Dendritic cell treated with granulocyte-macrophage colony-stimulating factor and Interleukin-4, amounts not matched to agents 40 ng/mL and 50 ng/mL, for 4 days (primary cell): ENCODE results near the gene PTCD1.

Experiments used
- H3K27ac Mint-ChIP-seq: one replicate; pipeline ENCODE4 v1.8.0; 2022; ENCODE audit warnings: mild to moderate bottlenecking, mixed read lengths
- H3K27me3 Mint-ChIP-seq: one replicate; pipeline ENCODE4 v1.8.0; 2022; ENCODE audit warnings: mild to moderate bottlenecking, mixed read lengths
- H3K36me3 Mint-ChIP-seq: one replicate; pipeline ENCODE4 v1.8.0; 2022; ENCODE audit warnings: low read depth, mixed read lengths
- H3K4me1 Mint-ChIP-seq: one replicate; pipeline ENCODE4 v1.8.0; 2022; ENCODE audit warnings: low read depth, mixed read lengths
- H3K4me3 Mint-ChIP-seq: one replicate; pipeline ENCODE4 v1.8.0; 2022; ENCODE audit warnings: mild to moderate bottlenecking, moderate library complexity, mixed read lengths
- H3K9me3 Mint-ChIP-seq: one replicate; pipeline ENCODE4 v1.8.0; 2022; ENCODE audit warnings: mixed read lengths
- intact Hi-C: fragments of 100-400 bp; cut with micrococcal nuclease; formaldehyde crosslinking; loops from one replicate; pipeline ENCODE4 v1.15.0; 2022

PTCD1 gene, protein sequence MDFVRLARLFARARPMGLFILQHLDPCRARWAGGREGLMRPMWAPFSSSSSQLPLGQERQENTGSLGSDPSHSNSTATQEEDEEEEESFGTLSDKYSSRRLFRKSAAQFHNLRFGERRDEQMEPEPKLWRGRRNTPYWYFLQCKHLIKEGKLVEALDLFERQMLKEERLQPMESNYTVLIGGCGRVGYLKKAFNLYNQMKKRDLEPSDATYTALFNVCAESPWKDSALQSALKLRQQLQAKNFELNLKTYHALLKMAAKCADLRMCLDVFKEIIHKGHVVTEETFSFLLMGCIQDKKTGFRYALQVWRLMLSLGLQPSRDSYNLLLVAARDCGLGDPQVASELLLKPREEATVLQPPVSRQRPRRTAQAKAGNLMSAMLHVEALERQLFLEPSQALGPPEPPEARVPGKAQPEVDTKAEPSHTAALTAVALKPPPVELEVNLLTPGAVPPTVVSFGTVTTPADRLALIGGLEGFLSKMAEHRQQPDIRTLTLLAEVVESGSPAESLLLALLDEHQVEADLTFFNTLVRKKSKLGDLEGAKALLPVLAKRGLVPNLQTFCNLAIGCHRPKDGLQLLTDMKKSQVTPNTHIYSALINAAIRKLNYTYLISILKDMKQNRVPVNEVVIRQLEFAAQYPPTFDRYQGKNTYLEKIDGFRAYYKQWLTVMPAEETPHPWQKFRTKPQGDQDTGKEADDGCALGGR

DNA sequence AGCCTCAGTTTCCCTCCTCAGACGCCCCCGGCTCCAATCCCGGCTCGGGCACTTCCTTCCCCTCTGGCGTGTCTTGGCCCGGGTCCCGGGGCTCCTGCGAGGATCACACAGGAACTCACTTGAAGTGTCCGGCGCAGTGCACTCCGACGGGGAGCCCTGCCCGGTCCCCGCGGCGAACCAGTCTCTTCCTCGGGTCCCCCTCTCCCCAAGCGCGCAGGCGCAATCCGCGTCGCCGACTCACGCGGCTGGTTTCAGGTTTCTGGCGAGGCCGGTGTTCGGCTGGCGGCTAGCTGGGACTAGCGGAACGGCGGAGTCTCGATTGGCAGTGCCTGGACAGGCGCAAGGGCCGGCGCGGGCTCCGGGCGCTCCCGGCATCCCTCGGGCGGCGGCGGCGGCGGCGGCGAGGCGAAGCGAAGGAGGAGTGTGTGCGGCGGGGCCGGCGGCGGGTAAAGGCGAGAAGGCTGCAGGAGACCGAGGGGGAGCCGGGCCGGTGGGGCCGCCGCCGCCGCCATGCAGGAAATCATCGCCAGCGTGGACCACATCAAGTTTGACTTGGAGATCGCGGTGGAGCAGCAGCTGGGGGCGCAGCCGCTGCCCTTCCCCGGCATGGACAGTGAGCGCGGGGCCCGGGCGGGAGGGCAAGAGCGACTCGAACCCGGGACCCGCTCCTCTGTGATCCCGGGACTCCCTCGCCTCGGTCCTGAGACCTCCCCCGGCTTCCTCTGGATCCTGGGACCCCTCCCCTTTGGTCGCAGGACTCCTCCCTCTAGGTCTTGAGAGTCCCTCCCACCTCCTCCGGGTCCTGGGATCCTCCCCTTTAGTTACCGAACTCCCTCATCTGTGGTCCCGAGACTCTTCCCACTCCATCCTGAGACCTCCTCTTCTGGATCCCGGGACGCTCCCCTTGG lies at the start of gene PTCD1, which contains the start of gene CPSF4:
TSS of gene PTCD1 (minus strand) at position 226 of the 908 bp plus-strand sequence. CDS start 3,556 bp downstream, outside the sequence.
TSS of gene CPSF4 (plus strand) at position 371 of the 908 bp plus-strand sequence. CDS start at position 511, 140 bp downstream.
- peak within 1 kb of the TSS; percentile 86 for H3K27ac Mint-ChIP-seq
- peaks cover 63% of the 10 kb centered on the region for H3K36me3 Mint-ChIP-seq
- peaks cover 47% of the 10 kb centered on the region for H3K4me1 Mint-ChIP-seq
- H3K9me3 Mint-ChIP-seq: no peaks in the 10 kb centered on the region
- H3K27me3 Mint-ChIP-seq: no peaks in the 10 kb centered on the region
- intact Hi-C loops: no loop called here
- peak within 1 kb of the TSS; percentile 88 for H3K4me3 Mint-ChIP-seq

DNA sequence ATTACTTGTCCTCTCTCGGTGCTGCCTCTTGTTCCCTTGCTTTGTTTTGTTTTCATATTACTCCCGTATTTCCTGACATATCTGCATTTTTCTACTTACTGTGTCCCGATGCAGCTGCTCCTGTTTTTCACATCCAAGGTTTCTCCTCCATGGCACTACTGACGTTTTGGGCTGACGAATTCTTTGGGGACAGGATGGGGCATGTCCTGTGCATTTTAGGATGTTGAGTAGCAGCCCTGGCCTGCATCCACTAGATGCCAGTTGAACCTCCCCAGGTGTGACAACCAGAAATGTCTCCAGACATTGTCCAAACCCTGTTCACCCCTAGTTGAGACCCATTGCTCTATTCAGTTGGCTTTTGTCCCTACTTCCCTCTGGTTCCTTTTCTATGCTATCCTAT lies 46.5 kb upstream of the PTCD1 start:
- Mint-ChIP-seq H3K27ac (no peak overlapping the region), H3K36me3 (peaks cover 90% of the 10 kb centered on the region), H3K9me3 (no peaks in the 10 kb centered on the region), H3K27me3 (no peaks in the 10 kb centered on the region), H3K4me1 (peaks cover 5% of the 10 kb centered on the region), H3K4me3 (no peak overlapping the region)
- intact Hi-C loops: no loop called here

DNA sequence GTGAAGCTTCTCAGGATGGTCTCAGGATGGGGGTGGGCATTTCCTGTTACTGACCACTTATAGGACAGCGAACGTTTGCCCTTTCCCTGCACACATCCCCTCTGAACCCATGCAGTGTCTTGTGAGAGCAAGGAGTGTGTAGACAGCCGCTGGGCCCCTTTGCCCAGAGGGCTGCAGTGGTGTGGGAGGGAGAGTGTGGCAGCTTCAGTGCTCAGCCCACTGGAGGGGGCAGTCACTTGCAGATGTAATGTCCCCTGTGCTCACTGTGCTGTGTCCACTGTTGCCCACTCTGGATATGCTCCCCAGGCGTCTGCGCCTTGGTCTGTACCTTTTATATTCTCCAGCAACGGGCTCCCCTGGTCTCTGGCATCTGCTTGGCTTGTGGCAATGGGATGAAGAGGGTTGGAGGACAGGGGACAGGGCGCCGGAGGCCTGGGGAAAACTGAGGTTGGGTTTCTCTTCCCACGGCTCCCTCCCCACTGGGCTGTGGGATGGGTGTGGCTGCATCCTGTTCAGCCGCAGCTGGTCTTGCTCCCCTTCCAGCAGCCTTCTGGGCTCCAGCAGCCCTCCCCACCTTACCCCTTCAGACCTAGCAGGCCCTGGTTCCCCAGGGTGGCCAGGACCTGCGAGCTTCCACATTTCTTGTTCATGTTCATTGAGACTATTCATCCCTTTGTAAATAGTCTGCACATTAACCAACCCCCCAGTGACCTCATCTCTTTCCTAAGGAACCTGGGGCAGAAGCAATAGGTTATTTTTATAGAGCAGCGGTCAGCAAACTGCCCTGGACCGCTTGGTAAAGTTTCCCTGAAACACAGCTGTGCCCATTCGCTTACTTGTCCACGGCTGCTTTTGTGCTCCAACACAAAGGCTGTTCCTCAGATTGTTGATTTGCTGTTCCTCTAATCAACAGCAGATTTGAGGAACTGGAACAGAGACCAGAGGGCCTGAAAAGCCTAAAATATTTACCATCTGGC lies 40.2 kb upstream of the PTCD1 start:
- Mint-ChIP-seq H3K27ac (peak overlapping the region; percentile 92), H3K4me1 (peaks cover 52% of the 10 kb centered on the region), H3K36me3 (peaks cover 81% of the 10 kb centered on the region), H3K9me3 (no peaks in the 10 kb centered on the region), H3K4me3 (peak overlapping the region; percentile 69), H3K27me3 (no peaks in the 10 kb centered on the region)
- intact Hi-C loops: loop anchor here (10.0 kb wide), 1 partner anchor 76 kb away; the partner anchor contains the start of genes FAM200A and ZNF655

DNA sequence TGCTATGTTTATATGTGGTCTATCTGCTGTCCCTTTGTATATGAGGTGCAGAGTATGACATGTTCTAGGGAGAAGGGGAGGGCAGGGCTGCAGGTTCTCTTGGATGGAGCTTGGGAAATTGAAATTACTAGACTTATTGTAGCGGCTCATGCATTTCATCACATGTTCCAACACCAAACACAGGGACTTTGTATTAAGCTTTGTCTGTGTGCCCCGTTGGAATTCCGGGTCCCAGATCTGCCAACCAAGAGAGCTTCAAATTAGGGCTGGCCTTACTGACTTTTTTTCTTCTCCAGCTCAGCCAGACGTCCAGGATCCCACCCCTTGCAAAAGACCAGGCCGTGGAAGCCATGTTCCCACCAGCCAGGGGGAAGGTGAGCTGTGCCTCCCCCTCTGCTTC lies 37.5 kb upstream of the PTCD1 start:
- Mint-ChIP-seq H3K9me3 (no peaks in the 10 kb centered on the region), H3K4me1 (peaks cover 56% of the 10 kb centered on the region), H3K27ac (no peak overlapping the region), H3K4me3 (no peak overlapping the region), H3K27me3 (peaks cover 1% of the 10 kb centered on the region), H3K36me3 (peaks cover 69% of the 10 kb centered on the region)
- intact Hi-C loops: loop anchor here (10.0 kb wide), 1 partner anchor 79 kb away; the partner anchor contains the start of genes FAM200A and ZNF655

DNA sequence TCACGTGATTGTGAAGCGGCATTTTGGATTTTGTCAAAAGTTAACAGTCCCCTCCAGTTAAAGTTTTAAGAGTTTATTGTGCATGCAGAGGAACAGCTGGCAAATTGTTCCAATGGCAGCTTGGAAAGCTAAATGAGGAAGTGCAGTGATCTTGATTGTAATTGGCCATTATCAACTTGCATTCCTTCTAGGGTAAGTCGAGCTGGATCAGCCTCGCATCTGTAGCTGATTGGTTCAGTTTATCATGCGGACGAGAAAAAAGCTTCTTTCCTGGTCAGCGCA lies 34.7 kb upstream of the PTCD1 start:
- Mint-ChIP-seq H3K27ac (peak overlapping the region; percentile 91), H3K9me3 (no peaks in the 10 kb centered on the region), H3K36me3 (peaks cover 47% of the 10 kb centered on the region)

DNA sequence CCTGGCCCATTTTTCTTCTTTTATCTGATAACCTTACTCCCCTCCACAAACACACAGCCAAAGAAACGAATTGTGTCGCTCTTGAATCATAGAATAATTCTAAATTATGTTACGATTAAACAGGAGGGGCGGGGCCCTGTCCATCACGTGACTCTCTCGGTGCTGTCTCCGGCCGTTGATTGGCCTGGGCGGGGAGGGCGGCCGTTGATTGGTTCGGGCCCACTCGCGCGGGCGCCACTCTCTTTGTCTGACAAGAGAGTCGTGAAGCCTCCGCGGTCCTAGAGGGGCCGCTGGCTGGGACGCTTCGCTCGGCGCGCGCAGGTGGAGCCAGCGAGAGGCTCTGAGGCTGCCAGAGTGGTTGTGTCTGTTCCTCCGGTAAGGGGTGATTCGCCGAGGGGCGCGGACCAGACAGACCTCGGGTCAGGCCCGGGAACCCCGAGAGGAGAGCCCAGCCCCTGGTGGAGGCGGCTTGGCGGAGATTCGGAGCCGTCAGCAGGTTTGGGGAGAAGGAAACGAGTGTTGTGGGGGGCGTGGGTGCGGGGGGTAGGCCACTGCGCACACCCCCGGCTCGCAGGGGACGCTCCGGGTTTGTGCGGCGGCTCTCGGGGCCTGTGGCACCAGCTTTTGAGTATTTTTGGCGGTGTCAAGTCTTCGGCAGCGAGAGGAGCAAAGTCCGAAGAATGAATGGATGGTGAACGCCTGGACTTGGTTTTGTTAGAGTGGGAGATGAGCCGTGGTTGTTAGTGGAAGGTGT lies 34.1 kb upstream of the PTCD1 start, which contains the start of gene ZNF789:
TSS of gene ZNF789 (plus strand) at position 330 of the 754 bp plus-strand sequence. CDS start 3,567 bp downstream, outside the sequence.
- Mint-ChIP-seq H3K36me3 (peaks cover 42% of the 10 kb centered on the region), H3K27me3 (peaks cover 23% of the 10 kb centered on the region), H3K4me1 (peaks cover 32% of the 10 kb centered on the region), H3K4me3 (peak within 1 kb of the TSS; percentile 99), H3K27ac (peak within 1 kb of the TSS; percentile 91), H3K9me3 (no peaks in the 10 kb centered on the region)
- intact Hi-C loops: loop anchor here (1.0 to 10.0 kb wide), 2 partner anchors 28 to 82 kb away; partner anchors contain the start of genes FAM200A, ZNF394 and ZNF655

More for the DNA sequence above, 34.7 kb upstream of the PTCD1 start:
- intact Hi-C loops: loop anchor here (1.0 to 10.0 kb wide), 2 partner anchors 27 to 82 kb away; partner anchors contain the start of genes FAM200A, ZNF394 and ZNF655
- Mint-ChIP-seq H3K4me1 (peaks cover 37% of the 10 kb centered on the region), H3K4me3 (peak overlapping the region; percentile 99), H3K27me3 (peaks cover 22% of the 10 kb centered on the region)

DNA sequence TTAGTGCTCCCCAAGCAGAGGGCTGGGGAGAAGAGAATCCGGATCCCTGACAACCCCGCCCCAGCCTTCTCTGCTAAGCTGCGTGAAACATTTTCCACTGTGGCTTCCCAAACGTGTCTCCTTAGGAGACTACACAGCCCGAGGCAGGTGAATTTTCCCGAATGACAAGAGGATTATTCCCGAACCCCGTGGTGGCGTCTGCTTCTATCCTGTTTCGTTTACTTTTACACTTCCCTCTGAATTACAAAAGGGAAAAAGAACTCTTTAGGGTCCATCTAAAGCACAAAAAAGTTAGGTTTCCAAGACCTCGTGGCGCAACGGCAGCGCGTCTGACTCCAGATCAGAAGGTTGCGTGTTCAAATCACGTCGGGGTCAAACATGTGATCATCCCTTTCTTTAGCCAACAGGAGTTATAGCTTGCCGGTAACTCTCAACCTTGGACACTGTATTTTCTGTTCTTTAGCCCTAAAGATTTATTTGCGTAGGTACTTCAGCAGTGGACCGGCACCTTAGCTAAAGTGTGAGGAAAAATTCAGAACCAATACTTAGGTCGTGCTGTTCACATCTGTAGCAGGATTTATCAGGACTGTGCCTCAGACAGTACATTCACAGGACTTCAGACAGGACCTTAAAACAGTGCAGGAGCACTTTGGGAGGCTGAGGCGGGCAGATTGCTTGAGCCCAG lies 30.9 kb upstream of the PTCD1 start:
- Mint-ChIP-seq H3K27ac (no peak overlapping the region), H3K4me1 (peaks cover 19% of the 10 kb centered on the region), H3K27me3 (peaks cover 23% of the 10 kb centered on the region), H3K9me3 (no peaks in the 10 kb centered on the region), H3K4me3 (no peak overlapping the region), H3K36me3 (peaks cover 31% of the 10 kb centered on the region)
- intact Hi-C loops: loop anchor here (2.0 to 10.0 kb wide), 2 partner anchors 61 to 85 kb away; partner anchors contain the start of genes BUD31, FAM200A, PDAP1 and ZNF655

DNA sequence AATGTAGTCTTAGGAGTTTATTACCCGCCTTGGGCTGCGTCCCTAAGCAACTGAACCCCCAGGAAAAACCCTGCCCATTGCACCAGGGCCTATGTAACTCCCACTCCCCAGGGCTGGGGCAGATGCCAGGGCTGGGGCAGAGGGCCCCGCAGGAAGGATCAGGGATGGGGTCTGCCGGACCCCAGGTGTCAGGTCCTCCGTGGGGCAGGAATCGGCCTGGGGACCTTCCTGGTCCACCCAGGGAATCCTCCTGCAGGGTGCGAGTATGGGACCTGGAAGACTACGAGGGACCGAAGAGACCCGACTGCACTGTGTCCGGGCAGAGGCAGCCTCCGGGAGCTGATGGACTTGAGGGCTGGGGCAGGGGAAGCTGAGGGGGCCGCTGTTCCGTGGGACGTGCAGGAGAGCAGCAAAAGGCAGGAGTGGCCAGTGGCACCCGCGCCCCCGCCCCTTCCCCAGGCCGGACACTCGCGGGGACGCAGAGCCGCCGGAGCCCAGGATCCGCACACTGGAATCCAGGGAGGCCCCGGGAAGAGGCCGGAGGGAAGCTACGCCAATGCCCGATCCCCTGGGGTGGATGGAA lies 29.8 kb upstream of the PTCD1 start:
- Mint-ChIP-seq H3K36me3 (peaks cover 38% of the 10 kb centered on the region), H3K9me3 (no peaks in the 10 kb centered on the region), H3K27me3 (peaks cover 23% of the 10 kb centered on the region), H3K27ac (no peak overlapping the region), H3K4me3 (no peak overlapping the region), H3K4me1 (peaks cover 26% of the 10 kb centered on the region)
- intact Hi-C loops: no loop called here

DNA sequence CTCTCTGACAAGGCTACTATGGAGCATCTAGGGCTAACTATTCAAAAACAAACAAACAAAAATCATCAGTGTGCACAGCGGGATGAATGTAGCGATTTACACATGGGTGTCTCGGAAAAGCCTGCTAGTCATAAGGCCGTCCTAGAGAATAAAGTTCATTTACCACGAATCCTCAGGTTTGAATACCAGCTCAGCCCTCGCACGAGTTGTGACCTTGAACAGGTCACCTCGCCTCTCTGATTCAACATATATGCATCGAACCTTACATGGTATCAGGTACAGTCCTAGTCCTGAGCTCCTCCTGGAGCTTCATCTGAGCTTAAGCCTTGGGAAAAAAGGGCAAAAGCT lies 26.8 kb upstream of the PTCD1 start:
- Mint-ChIP-seq H3K9me3 (no peaks in the 10 kb centered on the region), H3K27ac (peak overlapping the region; percentile 98), H3K4me3 (peak overlapping the region; percentile 88), H3K36me3 (peaks cover 48% of the 10 kb centered on the region), H3K27me3 (peaks cover 17% of the 10 kb centered on the region), H3K4me1 (peaks cover 36% of the 10 kb centered on the region)
- intact Hi-C loops: no loop called here

DNA sequence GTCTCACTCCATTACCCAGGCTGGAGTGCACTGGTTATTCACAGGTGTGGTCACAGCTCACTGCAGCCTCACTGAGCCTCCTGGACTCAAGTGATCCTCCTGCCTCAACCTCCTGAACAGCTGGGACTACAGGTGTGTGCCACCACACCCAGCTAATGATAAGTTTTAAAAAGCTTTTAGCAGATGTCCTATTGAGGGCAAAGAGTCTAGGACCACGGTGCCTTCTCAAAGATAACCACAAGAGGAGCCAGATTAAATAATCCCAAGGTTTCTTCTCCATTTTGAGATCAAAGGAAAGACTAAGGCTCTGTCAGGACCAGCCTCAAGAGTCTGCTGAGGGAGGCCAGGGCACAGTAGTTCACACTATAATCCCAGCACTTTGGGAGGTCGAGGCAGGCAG lies 22.6 kb upstream of the PTCD1 start:
- intact Hi-C loops: no loop called here
- Mint-ChIP-seq H3K36me3 (peaks cover 89% of the 10 kb centered on the region), H3K4me3 (no peak overlapping the region), H3K4me1 (peaks cover 43% of the 10 kb centered on the region), H3K9me3 (no peaks in the 10 kb centered on the region), H3K27me3 (no peaks in the 10 kb centered on the region), H3K27ac (no peak overlapping the region)

DNA sequence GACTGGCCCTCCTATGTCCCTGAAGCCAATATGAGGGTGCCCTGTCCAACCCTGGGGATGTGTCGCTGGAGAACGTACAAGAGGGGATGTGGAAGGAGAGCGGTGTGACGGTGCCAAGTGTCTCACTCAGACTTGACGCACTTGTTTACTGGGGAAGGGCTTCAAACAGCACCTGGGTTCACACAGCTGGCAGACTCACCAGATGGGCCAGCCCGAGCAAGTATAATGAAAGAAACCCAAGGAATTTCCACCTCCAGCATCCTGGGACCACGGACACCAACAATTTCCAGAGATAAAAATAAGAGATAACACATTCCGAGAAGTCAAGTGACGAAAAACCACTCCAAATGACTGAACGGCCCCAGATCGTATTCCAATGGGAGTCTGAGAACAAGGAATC lies 22.1 kb upstream of the PTCD1 start:
- Mint-ChIP-seq H3K4me3 (no peak overlapping the region), H3K4me1 (peaks cover 43% of the 10 kb centered on the region), H3K27me3 (no peaks in the 10 kb centered on the region), H3K36me3 (peaks cover 89% of the 10 kb centered on the region), H3K27ac (no peak overlapping the region), H3K9me3 (no peaks in the 10 kb centered on the region)
- intact Hi-C loops: no loop called here
